GM08714 (cell line): ENCODE results near the gene GPR37.

Experiments used
- H3K4me3 ChIP-seq: fragments of 200-500 bp; sonication (Bioruptor generic); 2 replicates; pipeline ENCODE4 v1.5.1; 2014; ENCODE audit warnings: mild to moderate bottlenecking, low read length, inconsistent platforms
- ZNF274 ChIP-seq: IDR thresholded peaks from 2 replicates; pipeline ENCODE4 v1.6.1; 2012; ENCODE audit warnings: mild to moderate bottlenecking, low read depth, low read length

The GPR37 gene

GRCh38 chr7:124722292-124722691 lies 43.3 kb downstream of the GPR37 start:
- no peak for TF ChIP-seq ZNF274

GRCh38 chr7:124720195-124720594 lies 45.4 kb downstream of the GPR37 start:
- TF ChIP-seq ZNF274, result no peak
- no peak overlapping the region for H3K4me3 ChIP-seq

More at GRCh38 chr7:124722292-124722691, 43.3 kb downstream of the GPR37 start:
- no peak overlapping the region for H3K4me3 ChIP-seq

- TF ChIP-seq ZNF274, result no peak
- H3K4me3 ChIP-seq, result no peak overlapping the region
Measured at GRCh38 chr7:124718032-124718766, 47.4 kb downstream of the GPR37 start.

- TF ChIP-seq ZNF274, result no peak
- H3K4me3 ChIP-seq, result no peak overlapping the region
Measured at GRCh38 chr7:124716894-124717293, 48.7 kb downstream of the GPR37 start.

- TF ChIP-seq ZNF274, result no peak
- no peak overlapping the region for H3K4me3 ChIP-seq
Measured at GRCh38 chr7:124713086-124713485, 52.5 kb downstream of the GPR37 start.

- no peak overlapping the region for H3K4me3 ChIP-seq
Measured at GRCh38 chr7:124712017-124712416, 53.6 kb downstream of the GPR37 start.

GRCh38 chr7:124702385-124702784 lies 63.2 kb downstream of the GPR37 start:
- H3K4me3 ChIP-seq, result no peak overlapping the region
- TF ChIP-seq ZNF274, result no peak

More at GRCh38 chr7:124712017-124712416, 53.6 kb downstream of the GPR37 start:
- no peak for TF ChIP-seq ZNF274

- TF ChIP-seq ZNF274, result no peak
- no peak overlapping the region for H3K4me3 ChIP-seq
Measured at GRCh38 chr7:124701955-124702354, 63.6 kb downstream of the GPR37 start.

GRCh38 chr7:124700655-124701054 lies 64.9 kb downstream of the GPR37 start:
- H3K4me3 ChIP-seq, result no peak overlapping the region
- no peak for TF ChIP-seq ZNF274

GRCh38 chr7:124698964-124699363 lies 66.6 kb downstream of the GPR37 start:
- H3K4me3 ChIP-seq, result no peak overlapping the region
- no peak for TF ChIP-seq ZNF274

- no peak overlapping the region for H3K4me3 ChIP-seq
- no peak for TF ChIP-seq ZNF274
Measured at GRCh38 chr7:124697746-124698145, 67.8 kb downstream of the GPR37 start.
